Activated naive CD8-positive, alpha-beta T cell (primary cell): ENCODE measurements around the gene PRKAR2A.

Source experiments
- H3K27ac Mint-ChIP-seq: one replicate; pipeline ENCODE4 v1.8.0; 2021; ENCODE audit warnings: mixed read lengths
- H3K27me3 Mint-ChIP-seq: one replicate; pipeline ENCODE4 v1.8.0; 2021; ENCODE audit warnings: mixed read lengths
- H3K36me3 Mint-ChIP-seq: one replicate; pipeline ENCODE4 v1.8.0; 2021; ENCODE audit warnings: mixed read lengths
- H3K4me1 Mint-ChIP-seq: one replicate; pipeline ENCODE4 v1.8.0; 2021; ENCODE audit warnings: low read depth, mixed read lengths
- H3K4me3 Mint-ChIP-seq: one replicate; pipeline ENCODE4 v1.8.0; 2021; ENCODE audit warnings: mild to moderate bottlenecking, mixed read lengths
- H3K9me3 Mint-ChIP-seq: one replicate; pipeline ENCODE4 v1.8.0; 2021; ENCODE audit warnings: low read depth, mixed read lengths

Gene PRKAR2A

DNA sequence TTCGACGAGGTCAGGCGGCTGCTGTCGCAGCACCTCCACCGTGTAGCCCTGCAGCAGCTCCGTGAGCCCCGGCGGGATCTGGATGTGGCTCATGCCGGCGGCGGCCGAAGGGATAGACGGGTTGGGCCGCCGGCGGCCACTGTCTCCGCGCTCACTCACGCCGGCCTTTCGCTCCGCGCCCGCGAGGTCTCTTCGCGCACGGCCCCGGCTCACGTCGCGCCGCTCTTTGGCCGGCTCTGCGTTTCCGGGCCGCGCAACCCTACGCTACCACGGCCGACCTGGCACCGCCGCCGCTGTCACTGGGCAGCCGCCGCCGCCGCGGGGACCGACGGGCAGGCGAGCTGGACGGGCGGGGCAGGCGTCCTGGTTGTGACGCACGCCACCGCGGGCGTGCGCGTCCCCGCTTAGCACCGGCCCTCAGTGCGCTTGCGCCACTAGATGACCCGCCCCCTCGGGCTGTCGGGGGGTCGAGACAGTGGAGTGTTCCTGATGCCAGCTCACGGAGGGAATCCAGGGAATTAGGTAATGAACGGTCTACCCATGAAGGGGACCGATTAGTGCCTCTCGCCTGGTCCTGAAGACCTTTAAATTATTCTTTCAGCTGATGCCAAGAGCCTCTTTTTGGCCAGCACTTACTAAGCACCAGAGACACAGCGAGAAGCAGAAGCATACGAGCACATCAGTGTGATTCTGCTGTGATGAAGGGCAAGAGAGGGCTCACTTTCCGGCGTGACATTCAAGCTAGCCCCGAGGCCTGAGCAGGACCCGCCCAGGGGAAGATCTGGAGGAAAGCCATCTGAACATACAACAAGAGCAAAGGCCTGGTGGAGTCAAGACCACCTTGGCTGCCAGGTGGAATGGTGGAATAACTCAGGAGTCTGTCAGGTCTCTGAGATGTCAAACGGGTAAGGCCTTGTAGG lies at the start of gene PRKAR2A:
PRKAR2A (minus strand) TSS at position 371 of the 920 bp plus-strand sequence; CDS start at position 93, 278 bp downstream.
- H3K4me3 Mint-ChIP-seq: peak within 1 kb of the TSS; percentile 92
- no peaks in the 10 kb centered on the region for H3K27me3 Mint-ChIP-seq
- no peaks in the 10 kb centered on the region for H3K9me3 Mint-ChIP-seq
- H3K36me3 Mint-ChIP-seq: peaks cover 2% of the 10 kb centered on the region
- peak within 1 kb of the TSS; percentile 94 for H3K27ac Mint-ChIP-seq
- peaks cover 27% of the 10 kb centered on the region for H3K4me1 Mint-ChIP-seq

DNA sequence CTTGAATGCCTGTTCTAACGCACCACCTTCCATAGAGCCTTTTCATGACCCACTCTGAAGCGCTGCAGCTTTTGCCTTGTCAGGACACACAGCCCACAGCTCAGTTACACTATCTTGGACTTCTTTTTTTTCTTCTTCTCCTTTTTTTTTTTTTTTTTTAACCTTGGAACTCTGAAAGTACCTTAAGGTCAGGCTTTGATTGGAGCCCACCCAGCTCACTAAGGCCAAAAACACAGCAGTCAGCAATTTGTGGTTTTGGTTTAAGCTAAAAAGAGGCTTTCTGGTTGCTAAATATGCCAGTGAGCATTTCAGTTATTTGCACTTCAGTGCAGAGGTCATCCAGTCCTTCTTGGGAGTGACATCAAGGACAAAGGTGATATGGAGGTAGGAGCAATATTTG lies 49.3 kb upstream of the PRKAR2A start:
- Mint-ChIP-seq H3K27ac (peak overlapping the region; percentile 86), H3K4me1 (peaks cover 35% of the 10 kb centered on the region), H3K27me3 (no peaks in the 10 kb centered on the region), H3K36me3 (peaks cover 3% of the 10 kb centered on the region), H3K9me3 (no peaks in the 10 kb centered on the region), H3K4me3 (peak overlapping the region; percentile 94)

DNA sequence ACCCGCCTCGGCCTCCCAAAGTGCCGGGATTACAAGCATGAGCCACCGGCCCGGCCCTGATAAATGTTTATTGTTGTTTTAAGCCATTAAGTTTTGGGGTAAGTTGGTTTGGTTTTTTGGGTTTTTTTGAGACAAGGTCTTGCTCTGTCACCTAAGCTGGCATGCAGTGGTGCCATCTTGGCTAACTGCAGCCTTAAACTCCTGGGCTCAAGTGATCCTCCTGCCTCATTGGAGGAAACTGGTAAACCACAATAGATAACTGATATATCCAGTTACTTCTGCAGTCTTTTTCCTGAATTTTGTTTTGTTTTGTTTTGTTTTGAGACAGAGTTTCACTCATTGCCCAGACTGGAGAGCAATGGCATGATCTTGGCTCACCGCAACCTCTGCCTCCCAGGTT lies 46.8 kb upstream of the PRKAR2A start:
- Mint-ChIP-seq H3K4me3 (no peak overlapping the region), H3K27ac (no peak overlapping the region), H3K9me3 (no peaks in the 10 kb centered on the region), H3K36me3 (peaks cover 3% of the 10 kb centered on the region), H3K4me1 (peaks cover 31% of the 10 kb centered on the region), H3K27me3 (no peaks in the 10 kb centered on the region)

DNA sequence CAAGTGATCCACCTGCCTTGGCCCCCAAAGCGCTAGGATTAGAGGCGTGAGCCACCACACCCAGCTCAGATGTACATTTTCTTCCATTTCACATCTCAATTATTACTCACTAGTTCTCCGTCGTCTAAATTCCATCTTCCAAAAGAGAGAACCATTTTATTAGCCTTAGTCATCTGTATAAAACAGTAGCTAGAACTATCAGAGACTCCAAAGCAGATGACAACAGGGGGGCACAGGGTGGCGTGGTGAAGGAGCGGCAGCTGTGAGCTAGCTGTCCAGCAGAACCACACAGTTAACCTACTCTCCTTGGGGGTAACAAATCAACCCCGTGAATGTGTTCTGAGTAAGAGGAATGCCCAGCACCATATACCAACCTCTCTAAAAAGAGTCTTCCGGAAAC lies 43.9 kb upstream of the PRKAR2A start:
- Mint-ChIP-seq H3K27me3 (no peaks in the 10 kb centered on the region), H3K4me3 (no peak overlapping the region), H3K36me3 (peaks cover 3% of the 10 kb centered on the region), H3K27ac (no peak overlapping the region), H3K9me3 (no peaks in the 10 kb centered on the region), H3K4me1 (peaks cover 13% of the 10 kb centered on the region)

DNA sequence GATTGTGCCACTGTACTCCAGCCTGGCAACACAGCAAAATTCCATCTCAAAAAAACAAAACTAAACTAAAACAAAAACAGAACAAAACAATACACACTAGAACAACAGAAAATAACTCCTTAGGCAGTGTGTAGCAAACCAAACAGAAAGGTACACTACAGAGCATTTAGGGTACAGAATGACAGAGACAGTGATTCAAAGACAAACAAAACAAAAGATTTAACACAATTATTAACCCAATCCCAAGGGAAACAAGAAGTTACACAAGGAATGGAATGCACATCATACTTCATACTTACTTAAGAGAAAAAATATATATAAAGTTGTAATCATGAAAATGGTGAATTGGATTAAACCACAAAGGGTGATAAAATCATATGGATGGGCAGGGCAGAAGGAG lies 38.1 kb upstream of the PRKAR2A start:
- Mint-ChIP-seq H3K36me3 (peaks cover 2% of the 10 kb centered on the region), H3K27me3 (no peaks in the 10 kb centered on the region), H3K9me3 (no peaks in the 10 kb centered on the region), H3K4me3 (no peak overlapping the region), H3K4me1 (peaks cover 10% of the 10 kb centered on the region), H3K27ac (peak overlapping the region; percentile 58)

DNA sequence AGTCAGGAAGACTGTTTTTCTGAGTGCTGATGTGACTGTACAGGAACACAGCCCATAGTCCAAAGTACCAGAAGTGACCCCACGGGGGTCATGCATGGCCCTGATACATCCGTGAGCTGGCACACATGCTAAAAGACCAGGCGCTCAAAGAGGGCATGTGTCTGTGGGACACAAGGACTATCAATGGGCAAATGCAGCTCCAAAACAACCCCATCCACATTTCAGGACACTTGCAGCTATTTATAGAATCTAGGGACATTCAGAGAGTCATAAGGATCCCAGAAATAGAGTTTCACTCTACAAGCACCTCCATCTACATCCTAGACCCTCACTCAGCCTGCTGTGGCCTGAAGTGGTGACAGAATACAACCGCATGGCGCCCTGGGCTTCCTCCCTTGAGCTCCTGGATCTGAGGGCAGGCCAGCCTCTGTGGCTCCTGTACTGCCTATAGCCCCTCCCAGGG lies 34.0 kb upstream of the PRKAR2A start:
- Mint-ChIP-seq H3K27ac (no peak overlapping the region), H3K36me3 (peaks cover 2% of the 10 kb centered on the region), H3K9me3 (no peaks in the 10 kb centered on the region), H3K4me1 (peaks cover 4% of the 10 kb centered on the region), H3K4me3 (no peak overlapping the region), H3K27me3 (no peaks in the 10 kb centered on the region)

DNA sequence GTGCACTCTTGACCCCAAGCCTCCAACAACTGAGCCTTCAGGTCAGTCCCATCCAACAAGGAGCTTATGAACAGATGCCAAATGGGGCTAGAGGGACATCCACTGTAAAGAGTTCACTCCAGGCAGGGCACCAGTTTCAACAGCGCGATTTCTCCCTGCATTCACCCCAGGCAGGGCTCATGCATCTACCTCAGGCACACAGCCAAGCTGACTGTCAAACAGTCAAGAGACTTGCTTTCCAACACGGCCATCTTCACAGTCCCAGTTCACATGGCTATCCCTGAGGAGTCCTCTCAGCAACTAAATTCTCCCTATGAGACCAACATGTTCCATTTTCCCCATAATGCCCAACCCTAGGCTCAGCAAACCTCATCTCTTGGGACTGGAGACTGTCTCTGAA lies 33.3 kb upstream of the PRKAR2A start:
- Mint-ChIP-seq H3K4me1 (peaks cover 4% of the 10 kb centered on the region), H3K27me3 (no peaks in the 10 kb centered on the region), H3K4me3 (no peak overlapping the region), H3K9me3 (no peaks in the 10 kb centered on the region), H3K27ac (no peak overlapping the region), H3K36me3 (peaks cover 2% of the 10 kb centered on the region)

DNA sequence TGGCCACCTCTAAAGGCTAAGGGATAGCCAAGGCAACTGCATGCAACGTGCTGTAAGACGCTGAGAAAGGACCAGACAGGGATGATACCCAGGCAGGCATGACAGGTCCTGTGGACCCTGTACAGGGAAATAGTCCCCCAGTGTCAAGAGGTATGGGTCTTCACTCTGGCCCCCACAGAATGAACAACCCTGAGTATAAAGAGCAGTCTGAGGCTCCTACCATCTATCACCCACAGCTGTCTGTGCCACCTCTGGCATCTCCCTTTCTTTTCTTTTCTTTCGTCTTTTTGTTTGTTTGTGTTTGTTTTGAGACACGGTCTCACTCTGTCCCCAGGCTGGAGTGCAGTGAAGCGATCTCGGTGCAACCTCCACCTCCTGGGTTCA lies 32.3 kb upstream of the PRKAR2A start:
- Mint-ChIP-seq H3K4me1 (no peaks in the 10 kb centered on the region), H3K9me3 (no peaks in the 10 kb centered on the region), H3K27ac (no peak overlapping the region), H3K27me3 (no peaks in the 10 kb centered on the region), H3K36me3 (no peaks in the 10 kb centered on the region), H3K4me3 (no peak overlapping the region)

DNA sequence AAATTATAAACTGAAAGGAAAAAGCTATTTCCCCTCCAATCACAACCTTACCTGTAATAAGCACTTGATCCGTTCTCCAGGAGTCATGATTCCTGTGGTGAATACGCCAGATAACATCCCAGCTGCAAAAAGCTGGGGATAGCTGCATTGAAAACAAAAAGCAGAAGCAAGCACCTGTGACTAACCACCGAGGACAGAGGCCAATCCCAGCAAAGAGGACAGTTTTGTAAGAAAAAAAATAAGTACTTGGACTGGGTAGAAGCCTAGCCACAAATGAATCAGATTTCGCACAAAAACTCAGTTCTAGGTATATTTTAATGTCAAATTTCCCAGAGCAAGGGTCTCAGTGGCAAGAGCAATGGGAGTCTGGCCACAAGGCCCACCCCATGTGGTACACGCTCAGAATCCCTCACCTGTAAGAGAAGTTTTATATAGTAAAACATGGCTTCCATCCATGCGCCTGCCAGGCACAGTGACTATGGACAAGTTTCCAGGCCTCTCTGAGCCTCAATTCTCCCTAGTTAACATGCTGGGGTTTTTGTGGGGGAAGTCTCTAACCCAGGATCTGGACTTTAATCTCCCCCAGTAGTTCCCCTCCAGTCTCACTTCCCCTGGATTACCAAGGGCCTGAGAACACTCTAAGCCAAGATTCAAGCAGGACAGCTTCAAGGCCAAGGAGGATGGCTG lies 31.8 kb upstream of the PRKAR2A start:
- Mint-ChIP-seq H3K36me3 (no peaks in the 10 kb centered on the region), H3K27ac (no peak overlapping the region), H3K4me1 (no peaks in the 10 kb centered on the region), H3K4me3 (no peak overlapping the region), H3K9me3 (no peaks in the 10 kb centered on the region), H3K27me3 (no peaks in the 10 kb centered on the region)

DNA sequence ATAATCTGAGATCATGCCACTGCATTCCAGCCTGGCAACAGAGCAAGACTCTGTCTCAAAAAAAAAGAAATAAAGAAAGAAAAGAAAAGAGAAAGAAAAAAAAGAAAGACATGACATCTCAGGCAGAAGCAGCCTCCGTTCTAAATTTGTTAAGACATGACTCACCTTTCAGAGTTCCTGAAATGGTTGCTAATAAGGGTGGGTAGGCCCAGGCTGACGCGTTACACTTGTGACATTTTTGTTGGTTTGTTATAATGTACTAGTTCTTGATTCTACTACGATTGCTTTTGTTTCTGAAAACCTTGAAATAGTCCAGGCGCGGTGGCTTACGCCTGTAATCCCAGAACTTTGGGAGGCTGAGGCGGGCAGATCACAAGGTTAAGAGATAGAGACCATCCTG lies 30.0 kb upstream of the PRKAR2A start:
- no peak overlapping the region for H3K4me3 Mint-ChIP-seq
- H3K27ac Mint-ChIP-seq: no peak overlapping the region
- no peaks in the 10 kb centered on the region for H3K4me1 Mint-ChIP-seq
- no peaks in the 10 kb centered on the region for H3K36me3 Mint-ChIP-seq
- no peaks in the 10 kb centered on the region for H3K9me3 Mint-ChIP-seq
- H3K27me3 Mint-ChIP-seq: no peaks in the 10 kb centered on the region

DNA sequence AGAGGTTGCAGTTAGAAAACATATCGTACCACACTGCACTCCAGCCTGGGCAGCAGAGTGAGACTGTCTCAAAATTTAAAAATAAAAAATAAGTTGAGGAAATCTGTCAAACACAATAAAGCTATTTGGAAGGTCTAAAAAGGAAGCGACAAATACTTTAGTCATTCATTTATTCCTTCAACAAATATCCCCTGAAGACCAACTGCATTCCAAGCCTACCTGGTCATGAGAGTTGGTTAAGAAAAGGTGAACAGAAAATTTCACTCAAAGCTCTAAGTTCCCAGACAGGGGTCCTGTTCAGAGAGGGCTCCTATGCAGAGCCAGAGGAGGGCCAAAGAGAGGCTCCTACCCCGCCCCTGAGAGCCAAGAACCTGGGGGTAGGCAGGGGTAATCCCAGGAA lies 15.4 kb upstream of the PRKAR2A start:
- Mint-ChIP-seq H3K36me3 (peaks cover 8% of the 10 kb centered on the region), H3K27ac (no peak overlapping the region), H3K9me3 (no peaks in the 10 kb centered on the region), H3K27me3 (no peaks in the 10 kb centered on the region), H3K4me3 (no peak overlapping the region), H3K4me1 (no peaks in the 10 kb centered on the region)

DNA sequence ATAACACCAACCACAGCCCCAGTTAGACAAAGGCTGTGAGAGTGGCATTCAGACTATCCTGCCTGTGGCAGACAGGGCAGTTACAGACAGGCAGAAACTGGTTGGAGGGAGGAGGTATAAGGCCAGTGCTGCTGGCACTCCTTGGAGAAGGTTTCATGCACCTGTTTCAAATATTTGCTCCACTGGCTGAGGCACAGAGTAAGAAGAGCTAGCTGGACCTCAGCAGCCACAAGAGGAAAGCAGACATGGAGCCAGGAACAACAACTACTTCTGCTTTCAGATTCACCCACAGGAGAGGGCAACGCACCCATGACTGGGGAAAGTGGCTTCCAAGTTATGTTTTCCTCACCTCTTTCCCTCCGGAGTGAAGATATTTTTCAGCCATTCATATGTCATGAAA lies 11.5 kb upstream of the PRKAR2A start:
- H3K4me3 Mint-ChIP-seq: no peak overlapping the region
- H3K36me3 Mint-ChIP-seq: peaks cover 5% of the 10 kb centered on the region
- no peaks in the 10 kb centered on the region for H3K27me3 Mint-ChIP-seq
- no peaks in the 10 kb centered on the region for H3K4me1 Mint-ChIP-seq
- H3K27ac Mint-ChIP-seq: no peak overlapping the region
- H3K9me3 Mint-ChIP-seq: no peaks in the 10 kb centered on the region

DNA sequence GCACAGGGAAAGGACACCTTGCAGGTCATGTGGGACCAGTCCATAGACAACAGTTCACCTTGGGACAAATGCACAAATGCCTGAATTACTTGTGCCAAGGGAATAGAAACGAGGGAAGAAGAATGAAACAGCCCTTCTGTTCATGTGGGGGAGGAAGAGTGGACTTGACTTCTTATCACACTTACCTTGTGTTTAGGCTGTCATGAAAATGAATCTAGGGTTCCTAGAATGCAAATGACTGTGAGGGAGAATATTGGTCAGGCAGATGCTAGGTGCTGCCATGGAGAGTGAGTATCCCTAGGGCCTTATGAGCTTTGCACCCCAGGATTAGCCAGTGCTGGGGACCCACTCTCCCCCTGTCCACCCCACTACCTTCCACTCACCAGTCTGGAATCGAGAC lies 11.0 kb upstream of the PRKAR2A start:
- Mint-ChIP-seq H3K27me3 (no peaks in the 10 kb centered on the region), H3K27ac (no peak overlapping the region), H3K36me3 (peaks cover 5% of the 10 kb centered on the region), H3K4me3 (no peak overlapping the region), H3K4me1 (no peaks in the 10 kb centered on the region), H3K9me3 (no peaks in the 10 kb centered on the region)

DNA sequence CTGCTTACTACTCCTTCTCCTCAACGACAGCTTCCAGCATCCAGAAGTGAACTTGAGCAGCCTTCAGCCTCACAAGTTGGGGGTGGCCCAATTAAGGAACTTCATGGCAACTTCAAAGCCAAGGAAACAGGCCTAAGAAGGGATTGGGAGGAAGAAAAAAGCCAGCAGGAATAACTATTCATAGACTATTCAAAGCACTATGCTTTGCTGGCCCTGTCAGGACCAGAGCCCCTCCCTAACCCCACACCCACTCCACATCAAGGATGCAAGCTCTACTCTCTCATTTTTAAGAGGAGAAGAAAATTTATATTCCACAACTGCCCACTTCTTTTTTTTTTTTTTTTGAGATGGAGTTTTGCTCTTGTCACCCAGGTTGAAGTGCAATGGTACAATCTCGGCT lies 10.0 kb upstream of the PRKAR2A start:
- H3K9me3 Mint-ChIP-seq: no peaks in the 10 kb centered on the region
- peak overlapping the region; percentile 58 for H3K27ac Mint-ChIP-seq
- no peak overlapping the region for H3K4me3 Mint-ChIP-seq
- H3K36me3 Mint-ChIP-seq: peaks cover 5% of the 10 kb centered on the region
- no peaks in the 10 kb centered on the region for H3K27me3 Mint-ChIP-seq
- H3K4me1 Mint-ChIP-seq: no peaks in the 10 kb centered on the region

DNA sequence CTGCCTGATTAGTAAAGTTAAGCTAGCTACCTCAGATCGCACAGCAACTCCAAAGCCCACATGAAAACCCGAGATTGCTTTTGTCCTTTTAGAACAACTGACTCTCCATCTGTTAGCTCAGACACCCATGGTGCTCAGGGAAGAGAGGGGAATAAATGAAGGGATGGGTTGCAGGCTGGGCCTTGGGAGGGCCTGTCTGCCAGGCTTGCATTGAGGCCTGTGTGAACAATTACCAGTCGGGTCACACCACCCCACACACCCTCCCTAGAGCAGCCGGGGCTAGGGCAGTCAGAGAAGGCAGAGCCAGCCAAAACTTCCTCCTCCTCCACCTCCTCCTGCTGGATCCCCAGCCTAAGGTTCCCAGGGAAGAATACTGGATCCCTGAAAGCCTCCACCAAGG lies 8.8 kb upstream of the PRKAR2A start:
- no peak overlapping the region for H3K27ac Mint-ChIP-seq
- no peaks in the 10 kb centered on the region for H3K4me1 Mint-ChIP-seq
- H3K27me3 Mint-ChIP-seq: no peaks in the 10 kb centered on the region
- H3K36me3 Mint-ChIP-seq: peaks cover 2% of the 10 kb centered on the region
- H3K9me3 Mint-ChIP-seq: no peaks in the 10 kb centered on the region
- H3K4me3 Mint-ChIP-seq: no peak overlapping the region
